BJ (cell line): ENCODE measurements around the gene FHAD1. TPM values are rescaled to one million over a fixed set of nuclear protein-coding genes. Genes with fewer than 3 reads are reported as not detected.

Source experiments
- CTCF ChIA-PET: fragments of 350-600 bp; formaldehyde crosslinking; extraction: SDS; loops from one replicate; lab custom pipeline; 2021; ENCODE audit warnings: antibody characterized with exemption, inconsistent platforms; lab: Yijun Ruan, JAX
- POLR2A ChIA-PET: fragments of 300-600 bp; sonication (Branson Sonifier 250); formaldehyde crosslinking; extraction: SDS; loops from one replicate; lab custom pipeline; 2021; ENCODE audit warnings: antibody characterized with exemption; lab: Charles Lee
- DNase-seq: peaks from one replicate; pipeline ENCODE4 v3.0.0-alpha.2; 2011; ENCODE audit warnings: low read depth
- H3K27me3 ChIP-seq: 2 replicates; pipeline ENCODE4 v1.6.0; 2011; ENCODE audit warnings: low read length; ENCODE audit not compliant: control insufficient read depth, insufficient read depth
- H3K36me3 ChIP-seq: 2 replicates; pipeline ENCODE4 v1.5.1; 2011; ENCODE audit warnings: low read length; ENCODE audit not compliant: control insufficient read depth, insufficient read depth
- H3K4me3 ChIP-seq: 2 replicates; pipeline ENCODE4 v1.5.1; 2011; ENCODE audit warnings: low read depth, mild to moderate bottlenecking, control low read depth, low read length
- CTCF ChIP-seq: IDR thresholded peaks from 2 replicates; pipeline ENCODE4 v1.5.1; 2011; ENCODE audit warnings: low read depth, mild to moderate bottlenecking, control low read depth, inconsistent platforms, low read length, moderate library complexity; ENCODE audit not compliant: insufficient read depth
- polyA plus RNA-seq: library from polyadenylated mRNA; depleted of rRNA; stranded (reverse); fragments of >200 nt; gene quantifications from 2 replicates; pipeline ENCODE4 v1.2.3, GENCODE V29; 2011

The FHAD1 gene
- polyA plus RNA-seq, 1 experiment: not detected

DNA sequence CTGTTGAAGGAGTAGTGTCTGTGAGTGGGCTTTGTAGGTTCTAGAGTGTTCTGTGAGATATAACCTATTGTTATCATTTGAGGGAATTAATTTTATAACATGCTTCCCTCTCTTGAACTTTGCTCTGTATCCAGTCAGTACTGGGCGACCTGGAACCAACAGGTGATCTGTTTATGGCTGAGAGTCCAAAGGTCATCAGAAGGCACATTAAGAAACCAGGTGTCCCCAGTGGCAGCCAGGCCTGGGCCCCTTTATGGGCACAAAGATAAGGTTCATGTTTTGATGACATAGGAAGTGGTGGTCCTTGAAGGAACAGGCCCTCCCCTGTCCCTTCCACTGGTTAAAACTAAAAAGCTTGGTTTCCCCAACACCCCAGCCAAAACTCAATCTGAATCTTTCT is 61.1 kb downstream of the FHAD1 start:
- Histone ChIP-seq H3K27me3 (no peaks in the 10 kb centered on the region; the same call in 1 of the 2 replicates), H3K4me3 (no peak overlapping the region), H3K36me3 (no peaks in the 10 kb centered on the region)
- CTCF ChIA-PET: interaction anchor here (2.0 kb wide), 1 partner anchor 15 kb away, joined by 9 read pairs; no protein-coding TSS in a partner anchor
- TF ChIP-seq CTCF: no peak
- POLR2A ChIA-PET: no interaction called here
- DNase-seq: no peak

DNA sequence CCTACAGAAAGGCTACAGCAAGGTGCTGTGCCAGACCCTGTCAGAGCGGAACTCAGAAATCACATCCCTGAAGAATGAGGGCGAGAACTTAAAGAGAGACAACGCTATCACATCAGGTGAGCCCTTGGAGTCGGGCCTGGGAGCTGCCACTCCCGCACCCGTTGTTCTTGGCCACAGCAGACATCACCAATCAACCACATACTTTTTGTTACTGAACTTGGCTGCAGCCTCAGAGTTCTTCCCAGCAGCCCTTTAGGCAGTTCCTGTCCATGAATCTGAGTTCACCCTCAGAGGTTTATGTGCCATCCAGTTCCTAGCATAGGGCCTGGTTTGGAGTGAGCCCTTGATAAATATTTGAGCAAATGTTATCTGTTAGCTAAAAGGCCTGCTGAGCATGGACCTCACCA is 61.6 kb downstream of the FHAD1 start:
- no peak for DNase-seq
- no peaks in the 10 kb centered on the region for H3K36me3 ChIP-seq
- TF ChIP-seq CTCF: no peak
- no peaks in the 10 kb centered on the region; the same call in 1 of the 2 replicates for H3K27me3 ChIP-seq
- ChIA-PET POLR2A (no interaction called here), CTCF (interaction anchor here (1.3 to 2.0 kb wide), 3 partner anchors 11 to 123 kb away, joined by 4 to 9 read pairs (median 5); no protein-coding TSS in a partner anchor)
- no peak overlapping the region for H3K4me3 ChIP-seq

DNA sequence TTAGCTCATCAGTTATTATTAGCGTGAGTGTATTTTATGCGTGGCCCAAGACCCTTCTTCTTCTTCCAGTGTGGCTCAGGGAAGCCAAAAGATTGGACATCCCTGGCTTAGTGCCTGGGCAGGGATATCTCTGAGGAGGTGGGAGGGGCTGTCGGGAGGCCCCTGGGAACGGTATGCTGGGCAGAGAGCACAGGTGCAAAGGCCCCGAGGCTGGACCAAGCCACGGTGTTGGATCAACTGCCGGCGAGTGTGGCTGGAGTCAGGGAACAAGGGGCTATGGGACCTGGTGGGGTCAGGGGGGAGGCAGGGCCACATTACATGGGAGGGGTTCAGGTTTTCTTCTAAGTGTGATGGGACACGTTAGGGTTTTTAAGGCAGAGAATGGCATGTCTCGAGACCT is 62.7 kb downstream of the FHAD1 start:
- Histone ChIP-seq H3K27me3 (no peaks in the 10 kb centered on the region; the same call in 1 of the 2 replicates), H3K36me3 (no peaks in the 10 kb centered on the region), H3K4me3 (no peak overlapping the region)
- ChIA-PET CTCF (interaction anchor here (1.3 to 2.0 kb wide), 3 partner anchors 10 to 122 kb away, joined by 4 to 9 read pairs (median 5); no protein-coding TSS in a partner anchor), POLR2A (no interaction called here)
- DNase-seq: no peak
- no peak for TF ChIP-seq CTCF

GRCh38 chr1:15310544-15310943 is 63.5 kb downstream of the FHAD1 start:
- ChIA-PET CTCF (interaction anchor here (1.0 kb wide), 1 partner anchor 13 kb away, joined by 3 read pairs; no protein-coding TSS in a partner anchor), POLR2A (no interaction called here)
- Histone ChIP-seq H3K36me3 (no peaks in the 10 kb centered on the region), H3K27me3 (no peaks in the 10 kb centered on the region; the same call in 1 of the 2 replicates), H3K4me3 (no peak overlapping the region)
- no peak for TF ChIP-seq CTCF
- DNase-seq: no peak

GRCh38 chr1:15311122-15311822 is 64.2 kb downstream of the FHAD1 start:
- CTCF ChIA-PET: interaction anchor here (0.8 to 1.0 kb wide), 2 partner anchors 12 to 23 kb away, joined by 3 read pairs; no protein-coding TSS in a partner anchor
- TF ChIP-seq CTCF: no peak
- H3K36me3 ChIP-seq: no peaks in the 10 kb centered on the region
- POLR2A ChIA-PET: no interaction called here
- peaks cover 3% of the 10 kb centered on the region for H3K27me3 ChIP-seq
- no peak for DNase-seq
- no peak overlapping the region for H3K4me3 ChIP-seq
